H1 (cell line): Measurements from ENCODE around the gene USP30. TPM values are rescaled to one million over a fixed set of nuclear protein-coding genes. Genes with fewer than 3 reads are reported as not detected.
A peak's percentile ranks its signal among the peaks of the same experiment; 100 is the strongest.

ENCODE experiments used
- ASH2L ChIP-seq: fragments of 200-600, 300-600 bp; sonication (generic); IDR thresholded peaks from one replicate; pipeline ENCODE4 v1.7.1; 2017; ENCODE audit warnings: low read length
- EGR1 ChIP-seq: IDR thresholded peaks from 2 replicates; pipeline ENCODE4 v1.6.1; 2011; ENCODE audit warnings: low read depth, low read length, borderline replicate concordance
- GABPA ChIP-seq: IDR thresholded peaks from 2 replicates; pipeline ENCODE4 v1.6.1; 2011; ENCODE audit warnings: mild to moderate bottlenecking, low read length, moderate library complexity, borderline replicate concordance; ENCODE audit not compliant: insufficient read depth
- polyA plus RNA-seq, 7 experiments: library from polyadenylated mRNA; depleted of rRNA in 3 of 7; stranded (reverse) in 5 of 7; unstranded in 2 of 7; fragments of >200 nt in 5 of 7; fragments of 200-250 nt in 2 of 7; gene quantifications; 1 replicate in 5 of 7; 2 replicates in 1 of 7; 4 replicates in 1 of 7; pipeline versions ENCODE4 v1.2.1 to v1.2.3, GENCODE V29; 2011 to 2013; ENCODE audit warnings: missing spikeins in 2 of 7, mixed read lengths in 2 of 7
- total RNA-seq: library from RNA; stranded (reverse); fragmentation: NEBNext Ultra II Directional; extraction: Animal tissue kit (Norgen Biotek cat#: 25700); gene quantifications from 2 replicates; pipeline ENCODE4 v1.2.1, GENCODE V29; 2021

Gene USP30
- total and polyA plus RNA-seq, 2 of the 8 experiments (the other 6 are each of a cell fraction or from before 2014, with no cell fraction given): 7.0 to 12.2 TPM

GRCh38 chr12:109020796-109021380 is 31.5 kb upstream of the USP30 start, which contains the start of gene SVOP (continued):
- TF ChIP-seq GABPA (peak; percentile 78; the same call in 1 of the 2 replicates), ASH2L (no peak), EGR1 (peak; percentile 96)
